NCI-H2029 (cell line): ENCODE results near the gene FAM78A.
A peak's percentile ranks its signal among the peaks of the same experiment; 100 is the strongest.
"Not testable (repeated sequence)": the region's sequence is repeated elsewhere in the genome, so short reads cannot be mapped to it uniquely, and the experiment has no call there.

ENCODE experiments used
- DNase-seq: peaks from one replicate; lab custom pipeline; 2025; lab: John Stamatoyannopoulos, UW

Gene FAM78A

DNA sequence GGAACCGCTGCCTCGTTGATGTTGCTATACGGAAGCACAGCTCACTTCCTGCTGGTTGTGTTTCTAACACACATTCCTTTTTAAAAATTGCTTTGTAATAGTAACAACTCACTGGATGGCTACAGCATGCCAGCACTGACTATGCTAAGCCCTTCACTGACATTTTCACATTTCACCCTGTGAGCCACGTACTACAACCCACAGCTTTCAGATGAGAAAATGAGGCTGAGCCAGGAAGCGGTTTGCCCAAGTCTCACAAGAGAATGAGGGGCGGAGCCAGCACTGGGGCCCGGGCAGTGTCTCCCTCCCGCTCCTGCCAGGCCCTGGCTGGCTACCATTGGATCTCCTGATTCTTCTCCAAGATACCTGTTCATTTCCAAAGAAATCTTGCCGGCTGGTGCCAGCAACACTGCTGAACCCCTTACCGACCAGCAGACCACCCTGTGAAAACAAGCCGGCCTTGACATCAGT is 38.3 kb downstream of the FAM78A start:
- peak; percentile 56 for DNase-seq

DNA sequence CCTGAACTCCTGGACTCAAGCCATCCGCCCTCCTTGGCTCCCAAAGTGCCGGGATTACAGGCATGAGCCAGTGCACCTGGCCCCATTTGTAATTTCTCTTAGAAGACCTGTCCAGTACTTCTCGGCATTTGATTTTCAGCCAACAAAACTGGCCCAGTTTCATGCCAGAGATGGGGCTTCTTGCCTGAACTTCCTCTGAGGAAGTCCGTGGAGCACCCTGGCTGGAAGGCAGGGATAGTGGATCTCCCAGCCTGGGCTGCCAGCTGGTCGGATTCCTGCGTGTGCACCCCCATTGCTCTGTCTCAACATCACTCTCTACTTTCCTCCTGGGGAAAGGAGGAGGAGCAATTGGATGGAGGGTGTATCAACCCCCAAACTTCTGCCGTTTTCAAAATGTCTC is 39.0 kb downstream of the FAM78A start:
- peak; percentile 5 for DNase-seq

- DNase-seq, result no peak
Observed at GRCh38 chr9:131236761-131237160, 39.5 kb downstream of the FAM78A start.

DNA sequence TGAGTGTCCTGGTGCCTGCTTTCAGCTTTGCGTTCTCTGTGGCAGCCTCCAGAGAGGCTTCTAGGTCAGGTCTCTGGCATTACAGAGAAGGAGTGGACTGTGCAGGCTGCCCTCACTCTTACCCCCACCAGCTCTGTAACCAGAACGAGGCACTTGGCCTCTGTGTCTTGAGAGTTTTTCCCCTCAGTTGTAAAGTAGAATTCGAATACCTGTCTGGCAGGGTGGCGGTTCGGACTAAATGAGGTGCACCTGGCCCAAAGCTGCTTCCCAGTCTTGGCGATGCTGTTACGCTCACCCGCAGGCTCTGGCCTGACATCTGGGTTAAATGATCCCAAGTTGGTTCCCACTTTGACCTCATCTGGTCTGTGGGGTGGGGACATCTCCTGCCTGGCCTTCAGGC is 40.1 kb downstream of the FAM78A start:
- no peak for DNase-seq

GRCh38 chr9:131235480-131235851 is 40.8 kb downstream of the FAM78A start:
- DNase-seq, result no peak

DNA sequence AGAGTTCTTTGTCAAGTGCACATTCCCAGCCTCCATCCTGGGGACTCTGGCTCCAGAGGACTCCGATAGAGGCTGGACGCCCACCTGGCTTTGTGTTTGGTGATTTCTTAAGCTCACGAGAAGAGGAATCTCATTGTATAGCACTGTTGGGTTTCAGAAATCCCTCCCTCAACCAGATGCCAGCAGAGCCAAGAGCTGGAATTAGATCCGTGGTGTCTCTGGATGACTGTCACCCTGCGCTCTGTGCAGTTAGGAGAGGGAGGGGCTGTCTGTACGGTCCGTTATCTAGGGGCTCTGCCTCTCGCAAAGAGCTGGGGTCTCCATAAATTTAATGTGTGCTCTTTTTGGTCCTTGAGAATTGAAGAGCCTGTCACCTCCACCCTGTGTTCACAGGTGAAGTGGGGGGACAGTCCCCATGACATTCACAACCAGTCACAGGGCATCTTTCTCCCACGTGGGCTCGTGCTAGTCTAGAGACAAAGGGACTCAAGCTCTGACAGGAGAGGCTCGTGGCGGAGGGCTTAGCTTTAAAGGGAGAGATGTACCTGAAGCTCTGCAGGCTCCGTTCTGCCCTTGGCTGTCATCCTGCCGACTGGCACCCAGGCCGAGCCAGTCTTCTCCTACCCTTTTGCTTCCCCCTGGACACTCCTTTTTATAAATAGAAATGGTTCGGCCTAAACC is 41.4 kb downstream of the FAM78A start:
- DNase-seq, result no peak

- no peak for DNase-seq
Observed at GRCh38 chr9:131233995-131234394, 42.3 kb downstream of the FAM78A start.

- DNase-seq, result no peak
Observed at GRCh38 chr9:131233556-131233955, 42.8 kb downstream of the FAM78A start.

DNA sequence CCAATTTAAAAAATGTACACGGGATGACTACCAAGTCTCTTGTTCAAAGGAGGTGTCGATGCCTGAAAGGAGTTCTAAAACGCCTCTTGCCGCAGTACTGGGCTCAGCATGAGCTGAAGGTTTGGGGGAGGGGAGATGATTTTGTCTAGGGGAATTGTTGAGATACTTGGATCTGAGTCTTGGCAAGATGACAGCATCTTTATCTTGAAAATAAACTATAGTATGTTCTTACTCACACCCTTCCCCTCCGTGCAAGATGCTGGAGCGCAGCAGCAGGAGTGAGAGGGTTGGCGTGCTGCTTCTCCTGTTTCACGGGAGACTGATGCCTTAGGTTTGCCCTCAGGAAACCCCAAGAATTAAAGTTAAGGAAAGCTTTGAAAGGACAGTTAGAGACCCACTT is 47.3 kb downstream of the FAM78A start:
- DNase-seq, result no peak

DNA sequence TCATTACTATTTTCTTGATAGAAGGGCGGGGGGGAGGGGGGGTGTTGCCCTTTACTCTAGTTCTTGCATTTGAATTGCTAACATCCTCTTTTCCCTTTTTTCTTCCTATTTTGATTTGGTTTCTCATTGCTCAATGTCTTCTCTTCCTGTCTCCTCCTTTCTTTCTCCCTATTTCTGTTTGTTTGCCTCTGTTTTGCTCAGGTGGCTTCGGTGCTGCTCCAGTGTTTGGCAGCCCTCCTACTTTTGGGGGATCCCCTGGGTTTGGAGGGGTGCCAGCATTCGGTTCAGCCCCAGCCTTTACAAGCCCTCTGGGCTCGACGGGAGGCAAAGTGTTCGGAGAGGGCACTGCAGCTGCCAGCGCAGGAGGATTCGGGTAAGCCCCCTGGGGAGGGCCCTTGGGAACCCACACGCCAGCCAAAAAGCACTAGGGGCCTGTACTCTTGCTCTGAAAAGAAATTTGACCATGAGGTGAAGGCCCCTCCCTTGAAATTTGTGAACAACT is 48.3 kb downstream of the FAM78A start:
- no peak for DNase-seq

DNA sequence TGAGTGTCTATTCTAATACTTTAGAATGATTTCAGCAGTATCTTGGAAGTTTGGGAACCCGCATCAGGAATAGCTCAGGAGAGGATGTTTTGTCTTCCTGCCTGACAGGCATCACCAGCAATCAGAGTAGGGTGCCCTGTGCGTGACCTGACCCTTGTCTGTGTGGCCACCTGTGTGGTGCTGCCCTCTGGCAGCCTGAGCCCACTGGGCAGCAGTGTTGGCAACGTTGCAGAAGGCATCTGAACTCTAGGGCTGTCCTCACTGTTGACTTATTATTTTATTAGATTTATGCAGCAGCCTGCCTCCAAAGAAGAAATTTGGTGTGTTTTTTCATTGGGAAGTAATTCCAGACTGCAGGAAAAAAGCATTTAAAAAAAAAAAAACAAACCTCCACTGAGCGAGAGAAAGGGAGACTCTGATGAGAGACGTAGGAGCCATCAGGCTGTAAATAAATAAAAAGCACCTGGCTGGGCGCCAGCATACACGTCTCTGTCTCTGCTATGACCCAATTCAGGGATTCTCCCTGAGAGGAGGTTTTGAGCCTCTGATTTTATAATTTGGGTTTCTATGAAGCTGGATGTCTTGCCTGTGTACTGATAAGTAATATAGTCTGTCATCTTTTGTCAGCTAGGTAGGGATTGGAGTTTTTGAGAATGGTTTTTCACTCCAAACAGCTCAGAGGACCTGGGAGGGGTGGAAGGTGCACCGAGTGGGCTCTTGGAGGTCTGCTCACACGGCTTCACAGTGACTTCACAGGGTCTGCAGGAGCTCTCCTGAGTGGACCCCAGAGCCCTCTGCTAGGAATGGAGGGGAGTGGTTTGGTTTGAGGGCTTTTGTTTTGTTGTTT is 49.0 kb downstream of the FAM78A start:
- DNase-seq, result peak; percentile 58

GRCh38 chr9:131226226-131226625 is 50.1 kb downstream of the FAM78A start:
- DNase-seq, result no peak

- no peak for DNase-seq
Observed at GRCh38 chr9:131222460-131222859, 53.9 kb downstream of the FAM78A start.

DNA sequence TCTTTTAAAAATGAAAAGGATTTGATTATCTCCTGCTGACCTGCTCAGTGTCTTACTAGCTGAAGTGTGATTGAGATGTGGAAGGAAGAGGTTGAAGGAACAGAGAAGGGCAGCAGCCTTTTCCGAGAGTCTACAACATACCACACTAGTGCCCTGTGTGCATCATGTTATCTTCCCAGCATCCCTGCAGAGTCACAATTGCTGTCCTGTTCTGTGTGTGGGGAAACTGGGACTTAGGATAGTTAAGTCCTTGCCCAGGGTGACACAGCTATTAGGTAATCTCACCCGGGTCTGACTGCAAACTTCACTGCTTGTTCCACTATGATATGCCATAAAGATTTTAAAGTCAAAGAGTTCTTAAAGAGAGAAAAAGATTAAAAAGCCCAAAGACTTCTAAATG is 55.8 kb downstream of the FAM78A start:
- DNase-seq, result no peak

DNA sequence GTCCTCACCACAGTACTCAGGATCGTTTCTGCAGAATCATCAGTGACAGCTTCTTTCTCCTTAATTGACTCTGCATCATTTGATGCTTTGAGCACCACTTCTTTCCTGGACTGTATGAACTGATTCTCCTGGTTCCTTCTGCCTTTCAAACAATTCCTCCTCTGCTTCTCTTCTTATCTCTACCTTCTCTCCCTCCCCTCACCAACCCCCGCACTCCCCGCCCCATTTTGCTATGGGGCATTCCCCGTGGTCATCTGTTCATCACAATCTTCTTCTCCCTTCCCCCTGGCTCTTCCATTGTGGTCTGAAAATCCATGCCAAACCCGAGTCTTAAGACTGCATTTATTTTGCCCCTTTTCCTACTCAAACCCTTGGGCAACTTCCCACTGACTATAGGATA is 57.9 kb downstream of the FAM78A start:
- DNase-seq, result no peak

- DNase-seq, result peak; percentile 39
Observed at GRCh38 chr9:131217331-131218031, 58.8 kb downstream of the FAM78A start.

GRCh38 chr9:131216806-131217205 is 59.5 kb downstream of the FAM78A start:
- DNase-seq, result no peak

GRCh38 chr9:131214876-131215275 is 61.4 kb downstream of the FAM78A start:
- no peak for DNase-seq

DNA sequence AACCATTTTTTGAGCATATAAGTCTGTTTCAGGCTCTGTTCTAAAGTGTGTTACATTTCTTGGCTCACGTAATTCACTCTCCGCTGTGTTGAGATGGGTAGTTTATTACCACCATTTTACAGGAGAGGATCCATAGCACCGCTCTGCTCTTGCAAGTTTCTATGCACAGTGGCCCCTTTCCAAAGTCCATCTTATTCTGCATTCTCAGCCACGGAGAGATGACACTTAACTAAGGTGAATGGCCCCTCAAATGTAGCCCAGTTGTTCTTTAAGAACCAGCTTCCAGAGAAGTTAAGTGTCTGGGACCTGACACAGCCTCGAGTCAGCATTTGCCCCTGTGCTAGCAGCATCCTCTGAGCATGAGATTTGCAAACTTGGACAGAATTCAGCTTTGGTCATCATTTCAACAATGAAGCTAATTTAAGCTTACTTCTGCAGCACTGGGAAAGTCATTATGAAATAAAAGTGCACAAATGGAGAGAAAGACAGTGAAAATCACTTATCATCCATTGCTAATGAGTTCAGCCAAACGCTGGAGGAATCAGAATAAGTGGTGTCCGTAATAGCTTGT is 61.9 kb downstream of the FAM78A start:
- DNase-seq, result no peak

GRCh38 chr9:131211920-131212319 is 64.4 kb downstream of the FAM78A start:
- DNase-seq, result not testable (repeated sequence)
